HG02884 (cell line): ENCODE results near the gene HYOU1.
"Not testable (repeated sequence)": the region's sequence is repeated elsewhere in the genome, so short reads cannot be mapped to it uniquely, and the experiment has no call there.

Experiments
- ATAC-seq: cut with Tn5 transposase; IDR thresholded peaks from one replicate; pipeline ENCODE4 v1.9.1; 2021; ENCODE audit warnings: mild to moderate bottlenecking, moderate library complexity; ENCODE audit not compliant: unreplicated experiment

Gene HYOU1

GRCh38 chr11:119087747-119088241, 30.8 kb upstream of the HYOU1 start:
- ATAC-seq, result no peak

- no peak for ATAC-seq
Measured at GRCh38 chr11:119087123-119087522, 30.1 kb upstream of the HYOU1 start.

DNA sequence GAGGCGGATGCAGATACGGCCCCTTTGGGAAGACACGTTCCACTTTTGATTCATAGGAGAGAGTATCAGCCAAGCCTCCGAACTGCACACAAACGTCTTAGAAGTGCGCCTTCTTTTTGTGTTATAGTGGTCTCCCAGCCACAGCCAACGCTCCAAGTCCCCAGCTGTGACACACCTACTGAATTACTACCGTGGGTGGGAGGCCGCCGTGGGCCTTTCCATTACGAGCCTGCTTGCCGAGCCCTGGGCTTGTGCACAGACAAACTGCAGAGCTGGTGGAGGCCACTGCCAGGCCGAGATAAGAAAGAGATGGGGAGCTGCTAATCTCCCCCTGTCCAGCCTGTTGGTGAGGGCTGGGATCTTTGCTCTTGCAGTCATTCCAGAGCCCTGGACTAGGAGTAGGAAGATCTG, 28.4 kb upstream of the HYOU1 start:
- peak; percentile 11 for ATAC-seq

DNA sequence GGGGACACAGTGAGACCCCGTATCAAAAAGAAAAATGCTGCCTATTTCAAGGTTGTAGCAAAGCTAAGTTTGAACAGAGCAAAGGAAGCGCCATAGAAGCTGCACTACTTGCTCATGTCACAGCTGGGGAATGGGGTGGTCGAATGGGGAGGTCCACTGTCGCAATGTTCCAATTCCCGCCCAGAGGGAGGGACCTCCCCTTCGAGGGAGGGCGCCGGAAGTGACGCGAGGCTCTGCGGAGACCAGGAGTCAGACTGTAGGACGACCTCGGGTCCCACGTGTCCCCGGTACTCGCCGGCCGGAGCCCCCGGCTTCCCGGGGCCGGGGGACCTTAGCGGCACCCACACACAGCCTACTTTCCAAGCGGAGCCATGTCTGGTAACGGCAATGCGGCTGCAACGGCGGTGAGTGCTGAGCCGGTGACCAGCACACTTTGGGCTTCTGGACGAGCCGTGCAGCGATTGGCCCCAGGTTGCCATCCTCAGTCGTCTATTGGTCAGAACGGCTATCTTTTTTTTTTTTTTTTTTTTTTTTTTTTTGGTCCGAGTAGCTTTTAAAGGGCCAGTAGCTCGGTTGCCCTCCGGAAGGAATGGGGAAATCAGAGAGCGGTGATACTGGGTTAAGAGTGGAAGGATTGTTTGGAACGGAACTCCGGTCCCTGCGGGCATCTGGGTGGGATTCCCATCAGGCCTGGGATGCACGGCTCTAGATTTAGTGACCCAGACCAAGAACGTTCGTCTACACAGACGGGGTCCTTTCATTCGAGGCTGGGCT, 27.8 kb upstream of the HYOU1 start, which contains the start of gene HMBS:
HMBS (plus strand) TSS at position 219 of the 774 bp plus-strand sequence; CDS start at position 372, 153 bp downstream.
- ATAC-seq, result peak; percentile 89

- ATAC-seq, result no peak
Measured at GRCh38 chr11:119081682-119082260, 24.8 kb upstream of the HYOU1 start.

GRCh38 chr11:119078675-119079420, 21.8 kb upstream of the HYOU1 start:
- no peak for ATAC-seq

DNA sequence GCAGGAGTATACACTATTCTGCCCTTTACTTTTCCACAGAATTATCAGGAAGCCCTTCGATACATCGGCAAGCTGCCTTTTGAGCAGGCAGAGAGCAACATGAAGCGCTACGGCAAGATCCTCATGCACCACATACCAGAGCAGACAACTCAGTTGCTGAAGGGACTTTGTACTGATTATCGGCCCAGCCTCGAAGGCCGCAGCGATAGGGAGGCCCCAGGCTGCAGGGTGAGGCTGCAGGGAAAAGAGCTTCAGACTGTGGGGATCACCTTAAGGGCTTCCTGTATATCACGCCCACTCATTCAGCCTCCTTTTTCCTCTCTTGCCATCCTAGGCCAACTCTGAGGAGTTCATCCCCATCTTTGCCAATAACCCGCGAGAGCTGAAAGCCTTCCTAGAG, 20.8 kb upstream of the HYOU1 start:
- ATAC-seq, result no peak

- ATAC-seq, result peak; percentile 91
Measured at GRCh38 chr11:119067371-119068222, 10.6 kb upstream of the HYOU1 start, which contains the start of gene VPS11. Gene VPS11 (plus strand): TSS chr11:119067818. CDS start chr11:119067824, 6 bp downstream.

GRCh38 chr11:119065369-119065768, 8.4 kb upstream of the HYOU1 start:
- no peak for ATAC-seq

DNA sequence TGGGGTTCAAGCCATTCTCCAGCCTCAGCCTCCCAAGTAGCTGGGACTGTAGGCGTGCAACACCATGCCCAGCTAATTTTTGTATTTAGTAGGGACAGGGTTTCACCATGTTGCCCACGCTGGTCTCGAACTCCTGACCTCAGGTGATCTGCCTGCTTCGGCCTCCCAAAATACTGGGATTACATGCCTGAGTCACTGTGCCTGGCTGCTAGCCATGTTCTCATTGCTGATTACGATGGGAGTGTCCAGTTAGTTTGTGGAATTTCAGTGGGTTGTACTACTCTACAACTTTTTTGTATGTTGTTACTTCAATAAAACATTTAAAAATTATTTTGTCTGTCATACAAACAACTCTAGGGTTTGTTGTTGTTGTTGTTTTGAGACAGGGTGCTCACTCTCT, 5.8 kb upstream of the HYOU1 start:
- ATAC-seq, result no peak

DNA sequence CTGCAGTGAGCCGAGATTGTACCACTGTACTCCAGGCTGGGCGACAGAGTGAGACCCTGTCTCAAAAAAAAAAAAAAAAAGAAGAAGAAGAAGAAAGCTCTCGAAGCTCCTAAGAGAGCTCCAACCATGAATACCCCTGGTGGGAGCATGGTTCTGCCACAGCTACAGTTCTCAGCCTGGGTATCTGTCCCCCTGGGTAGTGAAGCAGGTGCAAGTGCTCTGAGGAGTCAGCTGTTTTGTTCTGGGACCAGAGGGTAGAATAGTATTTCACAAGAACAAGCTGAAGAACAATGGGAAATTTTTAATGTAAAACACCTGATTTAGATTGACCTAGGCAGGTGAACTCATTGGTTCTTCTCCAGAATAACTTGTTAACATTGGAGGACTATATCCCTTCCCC, 4.3 kb upstream of the HYOU1 start:
- no peak for ATAC-seq

- not testable (repeated sequence) for ATAC-seq
Measured at GRCh38 chr11:119059128-119059527, 2.1 kb upstream of the HYOU1 start.

- peak; percentile 3 for ATAC-seq
Measured at GRCh38 chr11:119056421-119056999, 495 bp downstream of the HYOU1 start.

DNA sequence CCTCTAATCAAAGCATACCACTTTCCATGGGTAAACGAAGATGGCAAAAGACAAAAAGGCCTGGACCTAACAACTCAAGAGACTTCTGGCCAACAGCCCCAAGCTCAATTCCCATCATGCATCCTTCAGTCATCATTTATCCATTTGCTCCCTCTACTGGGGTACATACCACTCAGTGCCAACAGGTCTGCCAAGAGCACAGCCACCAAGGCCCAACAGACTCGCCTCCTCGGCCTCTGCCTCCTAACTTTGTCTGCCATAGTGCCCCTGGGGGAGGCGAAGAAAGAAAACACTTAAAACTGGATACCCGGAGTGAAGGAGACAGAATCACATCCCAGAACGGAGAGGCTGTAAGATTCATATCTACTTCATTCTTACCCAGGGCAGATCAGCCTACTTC, 1.1 kb downstream of the HYOU1 start:
- no peak for ATAC-seq

GRCh38 chr11:119054418-119054817, 2.6 kb downstream of the HYOU1 start:
- no peak for ATAC-seq

DNA sequence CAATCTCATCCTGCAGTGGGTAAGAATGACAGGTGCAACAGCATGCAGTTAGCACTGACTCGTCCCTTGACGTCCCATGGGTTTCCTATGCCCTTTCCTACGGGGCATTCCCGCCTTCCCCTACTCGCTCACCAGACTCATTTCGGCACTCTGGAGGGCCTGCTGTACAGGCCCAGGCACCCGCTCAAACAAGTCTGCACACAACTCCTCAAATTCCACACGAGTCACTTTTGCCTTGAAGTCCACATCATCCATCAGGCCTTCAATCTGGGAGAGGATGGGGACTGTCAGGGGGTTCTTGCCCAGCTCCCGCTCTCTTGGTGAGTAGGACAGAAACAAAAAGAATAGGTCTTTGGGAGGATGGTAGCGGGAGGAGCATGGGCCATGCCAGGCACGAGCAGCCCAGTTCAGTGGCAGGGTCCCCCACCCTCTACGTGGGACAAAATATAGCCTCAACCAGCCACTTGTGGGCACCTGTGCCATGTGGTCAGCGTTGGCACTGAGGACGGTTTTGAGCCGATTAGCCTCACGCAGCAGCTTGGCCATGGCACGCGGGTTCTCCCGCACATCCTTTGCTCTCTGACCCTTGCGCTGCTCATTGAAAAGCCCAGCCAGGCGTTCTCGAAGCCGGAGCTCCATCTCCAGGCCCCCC, 4.7 kb downstream of the HYOU1 start:
- ATAC-seq, result peak; percentile 19

- peak; percentile 61 for ATAC-seq
Measured at GRCh38 chr11:119051440-119052162, 5.4 kb downstream of the HYOU1 start.

GRCh38 chr11:119049081-119049480, 7.9 kb downstream of the HYOU1 start:
- no peak for ATAC-seq

- no peak for ATAC-seq
Measured at GRCh38 chr11:119048644-119049043, 8.4 kb downstream of the HYOU1 start.
